ENCODE results near the gene DAZL. TPM values are rescaled to one million over a fixed set of nuclear protein-coding genes. Genes with fewer than 3 reads are reported as not detected.
A peak's percentile ranks its signal among the peaks of the same experiment; 100 is the strongest.

The DAZL gene
- total and polyA plus RNA-seq, 9 of the 15 experiments (the other 6 are each of a cell fraction or from before 2014, with no cell fraction given) = not detected

- TF ChIP-seq PTBP1 (IDR thresholded peaks at IDR 0.05; ENCODE audit: low read depth, low read length) = 0 out of 2 replicates have a peak, but pooled peaks have one; percentile 33
- peak; percentile 53 for TF ChIP-seq HMGN3 (IDR thresholded peaks at IDR 0.05; ENCODE audit: borderline replicate concordance, extremely low read depth, insufficient read length, low read depth, low read length)
- no peak for TF ChIP-seq TEAD2 (tag; IDR thresholded peaks at IDR 0.05)
- no peak for TF ChIP-seq FOXJ2 (tag; IDR thresholded peaks at IDR 0.05)
- TF ChIP-seq DDX20 (tag; IDR thresholded peaks at IDR 0.05; ENCODE audit: low read depth) = no peak
- TF ChIP-seq NCOA1 (IDR thresholded peaks at IDR 0.05; ENCODE audit: low read depth) = no peak; the same call in 1 of the 2 replicates
- TF ChIP-seq PRPF4 (IDR thresholded peaks at IDR 0.05; ENCODE audit: insufficient read depth, low read depth, low read length, poor library complexity, severe bottlenecking) = no peak
- TF ChIP-seq ID3 (CRISPR knock-in tag; IDR thresholded peaks at IDR 0.05) = no peak
- TF ChIP-seq ID3 (tag; IDR thresholded peaks at IDR 0.05) = peak; percentile 27; the same call in 1 of the 2 replicates
- peak; percentile 91 for TF ChIP-seq TCF3 (CRISPR knock-in tag; IDR thresholded peaks at IDR 0.05)
- peak; percentile 78; the same call in 1 of the 2 replicates for TF ChIP-seq MYNN (IDR thresholded peaks at IDR 0.05)
- no peak for TF ChIP-seq MYNN (CRISPR knock-in tag; IDR thresholded peaks at IDR 0.05)
- TF ChIP-seq E2F1 (CRISPR knock-in tag; IDR thresholded peaks at IDR 0.05) = no peak
- no peak for TF ChIP-seq BDP1 (IDR thresholded peaks at IDR 0.05; ENCODE audit: insufficient read depth, insufficient read length)
- TF ChIP-seq MEIS2 (IDR thresholded peaks at IDR 0.05; ENCODE audit: partially characterized antibody) = peak; percentile 21
- TF ChIP-seq ZZZ3 (IDR thresholded peaks at IDR 0.05) = no peak
- no peak for TF ChIP-seq ZNF449 (CRISPR knock-in tag; IDR thresholded peaks at IDR 0.05)
- TF ChIP-seq TAF7 (tag; IDR thresholded peaks at IDR 0.05) = no peak
- TF ChIP-seq MYC (IDR thresholded peaks at IDR 0.05; ENCODE audit: low read depth, low read length) = peak; percentile 68
- no peak for TF ChIP-seq MYC (CRISPR knock-in tag; IDR thresholded peaks at IDR 0.05; ENCODE audit: borderline replicate concordance, low read depth)
- no peak for TF ChIP-seq RBM34 (IDR thresholded peaks at IDR 0.05; ENCODE audit: borderline replicate concordance, insufficient read depth, low read length)
- peak; percentile 70; the same call in 1 of the 2 replicates for TF ChIP-seq CTBP1 (IDR thresholded peaks at IDR 0.05; ENCODE audit: borderline replicate concordance)
- peak; percentile 73; the same call in 1 of the 2 replicates for TF ChIP-seq FOXM1 (IDR thresholded peaks at IDR 0.05; ENCODE audit: low read depth)
- TF ChIP-seq FOXM1 (CRISPR knock-in tag; IDR thresholded peaks at IDR 0.05; ENCODE audit: low read depth) = no peak
- TF ChIP-seq GABPA (tag; conservative IDR thresholded peaks at IDR 0.05; ENCODE audit: low read depth) = no peak
- TF ChIP-seq ZNF778 (CRISPR knock-in tag; IDR thresholded peaks at IDR 0.05) = no peak
- no peak for TF ChIP-seq ZNF316 (IDR thresholded peaks at IDR 0.05)
These were observed 58.8 kb downstream of the DAZL start (continued) for GRCh38 chr3:16546186-16547010.
